NCI-H2029 (cell line): ENCODE measurements around the gene CCDC150.
"Not testable (repeated sequence)": the region's sequence is repeated elsewhere in the genome, so short reads cannot be mapped to it uniquely, and the experiment has no call there.

Experiments used
- DNase-seq: peaks from one replicate; lab custom pipeline; 2025; lab: John Stamatoyannopoulos, UW

The CCDC150 gene

DNA sequence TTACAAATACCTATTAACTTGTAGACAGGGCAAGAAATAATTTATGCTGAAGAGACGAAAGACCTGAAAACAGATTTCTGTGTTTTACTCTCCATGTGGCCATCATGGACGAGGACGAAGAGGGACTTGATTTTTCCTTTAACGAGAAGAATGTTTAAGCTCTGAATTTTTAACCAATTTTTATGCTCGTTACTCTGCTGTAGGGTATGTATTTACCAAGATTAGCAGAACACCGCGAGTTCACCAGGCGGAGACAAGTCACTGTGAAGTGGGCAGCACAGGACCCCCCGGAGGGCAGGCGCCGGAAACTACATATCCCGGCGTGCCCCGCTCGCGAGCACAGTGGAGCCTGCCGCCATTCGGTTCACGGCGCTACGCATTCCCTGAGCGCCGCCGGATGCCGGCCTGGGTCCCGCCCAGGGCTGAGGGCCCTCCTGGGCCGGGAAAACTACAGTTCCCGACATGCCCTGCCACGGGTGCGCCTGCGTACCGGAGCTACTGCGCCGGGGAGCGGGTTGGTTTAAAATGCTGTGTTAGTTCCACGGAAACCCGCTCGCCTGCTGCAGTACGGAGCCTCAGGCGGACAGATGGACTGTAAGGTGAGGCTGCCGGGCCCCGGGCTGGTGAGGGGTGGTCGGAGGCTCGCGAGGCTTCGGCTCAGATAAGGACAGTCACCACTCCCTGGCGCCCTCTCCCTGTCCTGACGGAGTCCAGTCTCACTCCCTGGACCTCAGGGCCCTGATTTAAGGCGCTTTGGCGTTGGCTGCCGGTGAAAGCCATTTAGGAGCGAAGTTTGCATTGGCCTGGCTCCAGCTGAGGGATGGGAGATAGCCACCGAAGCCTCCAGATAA lies at the start of gene CCDC150:
TSS of gene CCDC150 (plus strand) at position 536 of the 851 bp plus-strand sequence. CDS start at position 588, 52 bp downstream.
- DNase-seq = peak; percentile 90

DNA sequence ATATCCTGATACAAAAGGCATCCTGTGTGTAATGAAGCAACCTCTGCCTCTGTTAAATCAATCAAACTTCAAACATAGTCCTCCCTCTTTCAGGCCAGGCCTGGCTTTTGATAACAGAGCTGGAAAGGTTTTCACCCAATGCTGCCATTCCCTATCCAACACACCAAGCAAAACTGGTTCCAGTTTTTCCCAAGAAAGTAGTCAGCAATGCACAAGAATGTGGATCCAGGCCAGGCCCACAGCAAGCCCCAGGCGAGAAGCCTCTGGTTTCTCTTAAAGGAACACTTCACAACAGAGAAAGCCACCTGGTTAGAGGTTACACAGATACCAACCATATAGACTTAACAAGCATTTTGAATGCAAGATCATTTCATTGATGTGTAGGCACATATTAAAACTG lies 49.2 kb upstream of the CCDC150 start:
- no peak for DNase-seq

DNA sequence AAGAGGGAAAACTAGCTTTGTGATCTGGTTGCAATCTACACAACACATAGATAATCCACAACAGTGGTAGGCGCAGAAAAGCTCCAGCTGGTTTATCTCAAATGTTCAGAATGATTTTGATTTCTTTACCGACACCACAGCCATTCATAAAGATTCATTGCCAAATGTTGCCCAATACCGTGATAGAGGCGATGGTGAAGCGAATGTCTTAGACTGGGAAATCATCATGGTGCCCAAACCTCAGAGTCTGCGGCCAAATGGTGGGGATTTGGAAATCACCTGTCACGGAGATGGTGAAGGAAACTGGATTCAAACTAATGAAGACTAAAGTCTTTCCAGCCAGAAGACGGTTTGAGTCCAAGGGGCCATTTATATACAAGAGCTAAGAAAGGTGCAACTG lies 48.5 kb upstream of the CCDC150 start:
- no peak for DNase-seq

DNA sequence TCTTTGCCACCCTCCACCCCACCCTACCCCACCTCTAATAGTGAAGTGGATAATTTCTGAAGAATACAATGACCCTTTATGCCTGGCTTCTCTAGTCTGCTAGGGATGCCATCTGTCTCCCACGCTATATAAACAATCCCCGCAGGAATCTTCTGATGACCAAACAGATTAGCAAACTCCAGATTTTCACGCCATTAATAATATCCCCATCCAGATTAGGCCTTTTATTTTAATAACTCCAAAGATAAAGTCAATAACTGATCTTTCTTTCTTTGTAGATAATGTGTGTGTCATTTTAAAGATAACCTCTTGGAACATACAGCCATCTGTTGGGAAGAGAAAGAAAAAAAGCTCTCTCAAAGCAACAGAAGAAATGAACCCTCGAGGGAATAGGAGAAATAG lies 47.9 kb upstream of the CCDC150 start:
- DNase-seq = no peak

DNA sequence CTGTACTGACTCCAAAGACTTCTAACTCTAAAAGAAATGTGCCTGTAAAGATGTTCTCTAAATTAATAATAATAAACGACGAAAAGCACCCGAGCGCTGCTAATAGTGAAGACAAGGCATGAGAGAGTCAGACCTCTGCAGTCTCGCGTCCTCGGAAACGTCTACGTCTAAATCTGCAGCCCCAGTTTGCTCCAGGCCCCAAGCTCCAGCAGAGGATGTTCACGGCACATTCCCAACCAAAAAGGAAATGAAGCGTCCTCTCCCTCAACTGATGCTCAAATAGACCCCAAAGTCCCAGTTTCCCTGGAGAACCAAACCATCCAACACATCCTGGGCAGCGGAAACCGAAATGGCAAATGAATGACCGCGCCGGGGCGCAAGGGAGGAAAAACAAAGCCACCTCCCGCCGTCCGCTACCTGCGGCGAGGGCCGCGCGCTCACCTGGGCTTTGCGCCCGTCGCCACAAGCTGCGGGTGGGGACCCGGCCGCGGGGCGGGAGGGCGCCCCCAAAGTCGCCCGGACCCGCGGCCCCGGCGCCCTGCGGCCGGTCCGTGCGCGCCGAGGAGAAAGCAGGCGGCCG lies 47.1 kb upstream of the CCDC150 start:
- DNase-seq = no peak

DNA sequence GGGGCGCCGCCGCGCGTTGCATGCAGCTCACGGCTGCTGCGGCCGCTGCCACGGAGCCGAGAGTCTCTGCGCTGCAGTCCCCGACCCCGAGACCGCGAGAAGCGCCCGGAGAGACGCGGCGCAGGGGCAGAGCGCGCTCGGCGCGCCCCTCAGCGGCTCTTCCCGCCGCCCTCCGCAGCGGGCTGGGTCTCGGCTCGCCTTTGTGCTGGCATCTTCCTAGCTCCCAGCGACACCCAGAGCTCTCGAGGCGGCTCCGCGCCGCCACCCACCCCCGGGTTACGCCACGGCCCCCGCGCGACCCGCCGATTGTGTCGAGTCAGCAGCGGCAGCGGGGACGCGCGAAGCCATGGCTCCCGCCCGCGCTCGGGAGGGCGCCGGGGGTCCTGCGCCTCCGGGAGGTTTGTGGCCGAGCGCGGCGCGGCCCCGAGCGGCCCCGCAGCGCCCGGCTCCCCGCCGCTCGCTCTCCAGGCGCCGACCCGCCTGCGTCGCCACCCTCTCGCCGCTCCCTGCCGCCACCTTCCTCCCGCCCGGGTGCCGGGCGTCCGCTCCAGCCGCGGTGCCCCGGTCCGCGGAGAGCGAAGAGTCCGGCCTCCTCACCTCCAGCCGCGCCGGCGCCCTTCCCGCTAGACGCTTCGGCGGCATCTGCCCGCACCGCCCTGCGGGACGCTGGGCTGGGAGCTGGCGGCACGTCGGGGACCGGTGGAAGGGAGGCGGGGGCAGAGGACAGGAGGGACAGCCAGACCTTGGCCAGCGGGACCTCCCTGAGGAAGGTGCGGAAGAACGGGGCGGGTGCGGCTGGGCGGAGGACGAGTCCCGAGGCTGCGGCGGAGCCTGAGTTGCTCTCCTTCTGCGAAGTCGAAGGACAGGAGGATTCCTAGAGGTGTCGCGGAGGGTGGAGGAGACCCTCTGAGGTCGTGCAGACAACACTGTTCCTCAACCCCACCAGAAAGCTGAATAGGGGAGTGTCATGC lies 46.3 kb upstream of the CCDC150 start, which contains the start of gene HECW2:
TSS of gene HECW2 (minus strand) at position 644 of the 971 bp plus-strand sequence.
- peak; percentile 10 for DNase-seq

DNA sequence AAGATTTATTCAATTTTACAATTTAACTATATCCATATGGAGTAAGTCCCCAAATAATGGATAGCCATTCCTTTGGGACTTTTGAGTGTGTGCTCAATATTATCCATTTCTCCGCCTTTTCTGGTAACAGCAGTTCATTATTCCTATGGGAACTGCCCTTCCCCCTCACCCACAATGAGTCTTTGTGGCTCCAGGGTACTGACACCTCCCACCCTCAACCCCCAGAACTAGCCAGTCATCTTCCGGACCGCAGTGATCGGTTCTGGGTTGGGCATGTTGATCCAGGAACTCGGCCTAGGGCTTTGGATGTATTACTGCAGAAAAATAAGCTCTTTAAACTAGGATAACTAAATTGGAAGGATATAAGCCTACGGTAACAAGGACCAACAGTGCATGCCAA lies 45.4 kb upstream of the CCDC150 start:
- no peak for DNase-seq

DNA sequence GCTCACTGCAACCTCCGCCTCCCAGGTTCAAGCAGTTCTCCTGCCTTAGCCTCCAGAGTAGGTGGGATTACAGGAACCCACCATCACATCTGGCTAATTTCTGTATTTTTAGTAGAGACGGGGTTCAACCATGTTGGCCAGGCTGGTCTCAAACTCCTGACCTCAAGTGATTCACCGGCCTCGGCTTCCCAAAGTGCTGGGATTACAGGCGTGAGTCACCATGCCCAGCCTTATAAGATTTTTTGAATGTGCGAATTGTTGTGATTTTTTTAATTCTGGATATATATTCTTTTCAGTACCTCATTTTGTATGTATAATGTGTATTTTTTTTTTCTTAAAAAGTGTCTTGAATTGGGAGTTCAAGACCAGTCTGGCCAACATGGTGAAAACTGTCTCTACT lies 42.0 kb upstream of the CCDC150 start:
- DNase-seq = no peak

DNA sequence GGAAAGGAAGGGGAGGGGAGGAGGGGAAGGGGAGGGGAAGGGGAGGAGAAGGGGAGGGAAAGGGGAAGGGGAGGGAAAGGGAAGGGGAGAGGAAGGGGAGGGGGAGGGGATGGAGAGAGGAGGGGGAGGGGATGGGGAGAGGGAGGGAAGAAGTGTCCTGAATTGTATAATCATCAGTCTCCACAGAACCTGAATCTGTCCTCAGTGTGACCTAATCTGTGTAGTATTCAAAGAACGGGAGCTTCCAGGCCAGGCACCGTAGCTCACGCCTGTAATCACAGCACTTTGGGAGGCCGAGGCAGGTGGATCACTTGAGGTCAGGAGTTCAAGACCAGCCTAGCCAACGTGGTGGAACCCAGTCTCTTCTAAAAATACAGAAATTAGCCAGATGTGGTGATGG lies 41.1 kb upstream of the CCDC150 start:
- no peak for DNase-seq

DNA sequence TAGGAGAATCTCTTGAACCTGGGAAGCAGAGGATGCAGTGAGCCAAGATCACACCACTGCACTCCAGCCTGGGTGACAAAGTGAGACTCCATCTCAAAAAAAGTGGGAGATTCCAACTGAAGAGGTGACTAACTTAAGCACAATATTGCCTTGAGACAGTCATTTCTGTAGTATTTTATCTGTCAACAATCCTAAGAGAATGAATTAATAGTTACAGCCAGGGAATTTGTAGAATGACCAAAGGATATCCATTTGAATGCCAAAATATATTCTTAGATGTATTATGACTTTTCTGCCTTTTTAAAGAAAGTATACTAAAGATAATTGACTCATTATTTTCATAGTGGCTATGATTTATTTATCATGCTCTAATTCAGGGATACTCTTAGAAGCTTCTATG lies 40.7 kb upstream of the CCDC150 start:
- no peak for DNase-seq

DNA sequence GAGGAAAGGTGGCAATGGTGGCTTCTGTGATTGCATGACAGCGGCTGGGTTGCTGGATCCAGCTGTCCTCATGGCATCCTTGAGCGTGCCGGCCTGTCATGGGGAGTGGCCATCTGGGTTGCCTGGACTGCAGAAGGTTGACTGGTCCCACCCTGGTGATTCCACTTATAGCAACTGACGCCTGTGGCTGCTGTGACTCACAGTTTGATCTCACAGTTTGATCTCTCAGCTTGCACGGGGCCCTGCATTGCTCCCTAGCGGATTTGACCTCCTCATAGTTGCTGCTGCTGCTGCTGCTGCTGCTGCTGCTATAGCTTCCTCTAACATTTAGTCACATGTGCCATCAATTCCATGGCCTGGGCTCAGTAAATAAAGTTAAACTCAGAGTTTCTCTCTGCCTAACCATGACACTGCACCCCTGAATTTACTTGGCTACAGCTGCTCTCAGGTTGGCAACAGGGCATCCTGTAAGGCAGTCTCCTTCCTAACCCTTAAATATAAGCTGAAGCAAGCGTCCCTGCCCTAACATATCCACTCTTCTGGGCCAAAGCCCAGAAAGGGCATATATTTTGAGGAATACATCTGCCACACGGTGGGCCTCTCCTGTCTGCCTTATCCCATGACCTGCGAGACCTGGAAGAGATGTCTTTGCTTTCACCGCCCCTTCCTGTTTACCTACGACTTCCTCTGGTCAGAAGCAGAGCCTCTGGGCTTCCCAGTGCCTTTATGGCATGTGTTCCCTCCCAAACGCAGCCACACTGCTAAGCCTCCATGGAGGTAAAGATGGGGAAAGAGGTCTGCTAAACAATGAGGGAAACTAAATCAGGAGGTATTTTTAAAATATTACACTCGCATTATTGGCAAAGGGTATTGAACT lies 37.8 kb upstream of the CCDC150 start:
- no peak for DNase-seq

DNA sequence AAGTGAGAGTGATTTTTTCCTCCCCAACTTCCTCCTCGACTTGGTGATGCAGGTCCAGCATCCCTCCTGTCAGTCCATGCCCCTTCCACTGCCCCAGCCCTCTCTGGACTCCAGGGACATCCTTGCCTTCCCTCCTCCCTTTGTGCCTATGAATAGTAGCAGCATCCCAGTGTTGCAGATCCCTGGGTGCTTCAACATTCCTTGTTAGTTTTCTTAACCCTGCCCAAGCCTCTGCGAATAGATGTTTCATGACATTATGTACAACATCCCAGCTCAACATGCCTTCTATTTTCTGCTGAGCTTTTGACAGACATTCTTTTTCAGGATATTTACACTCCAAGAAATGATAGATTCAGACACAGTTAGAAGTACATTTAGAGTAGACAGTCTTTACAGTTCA lies 35.3 kb upstream of the CCDC150 start:
- no peak for DNase-seq

DNA sequence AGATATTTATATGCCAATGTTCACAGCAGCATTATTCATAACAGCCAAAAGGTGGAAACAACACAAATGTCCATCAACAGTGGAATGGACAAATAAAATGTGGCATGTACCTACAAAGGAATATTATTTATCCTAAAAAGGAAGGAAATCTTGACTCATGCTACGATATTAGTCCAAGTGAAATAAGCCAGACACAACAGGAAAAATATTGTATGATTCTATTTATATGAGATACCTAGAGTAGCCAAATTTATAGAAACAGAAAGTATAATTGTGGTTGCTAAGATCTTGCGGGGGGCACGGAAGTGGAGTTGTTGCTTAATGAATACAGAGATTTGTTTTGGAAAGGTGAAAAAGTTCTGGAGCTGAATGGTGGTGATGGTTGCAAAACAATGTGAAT lies 33.0 kb upstream of the CCDC150 start:
- DNase-seq = no peak

DNA sequence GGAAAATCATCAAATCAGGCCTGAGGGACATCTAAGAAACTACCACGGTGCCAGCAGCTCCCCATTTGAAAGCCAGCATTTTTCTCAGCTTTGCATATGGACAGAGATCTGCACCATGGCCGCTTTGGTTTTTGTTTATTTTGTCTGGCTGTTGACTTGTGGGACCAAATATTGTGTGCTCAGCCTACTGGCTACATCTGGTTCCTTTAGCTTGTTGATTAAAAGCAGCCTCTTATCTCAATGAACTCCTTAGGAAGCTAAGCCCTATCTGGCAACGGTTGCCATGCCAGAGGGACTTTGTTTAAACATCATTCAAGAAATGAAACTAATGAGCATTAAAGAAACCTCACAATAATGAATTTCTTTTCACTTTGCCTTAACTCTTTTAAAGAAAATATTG lies 32.4 kb upstream of the CCDC150 start:
- peak; percentile 81 for DNase-seq

DNA sequence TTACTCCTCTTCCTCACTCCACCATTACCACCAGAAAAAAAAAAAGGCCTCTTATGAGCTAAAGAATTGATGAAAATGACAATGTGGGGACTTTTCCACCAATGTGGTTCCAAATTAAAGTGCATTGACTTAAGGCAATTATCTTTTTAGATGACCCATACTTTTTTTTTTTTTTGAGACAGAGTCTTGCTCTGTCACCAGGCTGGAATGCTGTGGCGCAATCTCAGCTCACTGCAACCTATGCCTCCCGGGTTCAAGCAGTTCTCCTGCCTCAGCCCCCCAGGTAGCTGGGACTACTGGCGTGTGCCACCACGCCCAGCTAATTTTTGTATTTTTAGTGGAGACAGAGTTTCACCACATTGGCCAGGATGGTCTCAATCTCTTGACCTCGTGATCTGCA lies 31.6 kb upstream of the CCDC150 start:
- DNase-seq = not testable (repeated sequence)

DNA sequence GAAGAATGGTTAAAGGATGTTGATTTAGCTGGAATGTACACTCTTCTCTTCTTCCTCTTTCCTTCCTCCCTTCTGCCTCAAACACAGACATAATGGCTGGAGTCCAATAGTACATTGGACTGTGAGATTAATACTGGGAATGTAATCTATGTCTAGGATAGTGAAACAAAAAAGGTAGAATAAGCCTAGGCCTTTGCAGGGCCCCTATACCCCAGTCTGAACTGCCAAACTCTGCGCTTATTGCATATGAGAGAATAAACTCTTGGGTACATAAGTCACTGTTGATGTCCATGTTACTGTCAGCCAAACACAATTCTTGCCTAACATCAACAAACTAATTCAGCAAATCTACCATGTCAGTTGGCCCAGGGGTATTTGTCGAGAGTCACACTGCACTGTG lies 29.7 kb upstream of the CCDC150 start:
- DNase-seq = no peak

DNA sequence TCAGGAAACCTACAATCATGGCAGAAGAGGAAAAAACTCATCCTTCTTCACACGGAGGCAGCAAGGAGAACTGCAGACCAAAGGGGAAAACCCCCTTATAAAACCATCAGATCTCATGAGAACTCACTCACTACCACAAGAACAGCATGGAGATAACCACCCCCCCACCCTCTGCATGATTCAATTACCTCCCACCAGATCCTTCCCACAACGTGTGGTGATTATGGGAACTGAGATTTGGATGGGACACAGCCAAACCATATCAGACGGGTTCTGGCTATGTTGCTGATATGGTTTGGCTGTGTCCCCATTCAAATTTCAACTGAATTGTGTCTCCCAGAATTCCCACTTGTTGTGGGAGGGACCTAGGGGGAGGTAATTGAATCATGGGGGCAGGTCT lies 28.7 kb upstream of the CCDC150 start:
- no peak for DNase-seq

DNA sequence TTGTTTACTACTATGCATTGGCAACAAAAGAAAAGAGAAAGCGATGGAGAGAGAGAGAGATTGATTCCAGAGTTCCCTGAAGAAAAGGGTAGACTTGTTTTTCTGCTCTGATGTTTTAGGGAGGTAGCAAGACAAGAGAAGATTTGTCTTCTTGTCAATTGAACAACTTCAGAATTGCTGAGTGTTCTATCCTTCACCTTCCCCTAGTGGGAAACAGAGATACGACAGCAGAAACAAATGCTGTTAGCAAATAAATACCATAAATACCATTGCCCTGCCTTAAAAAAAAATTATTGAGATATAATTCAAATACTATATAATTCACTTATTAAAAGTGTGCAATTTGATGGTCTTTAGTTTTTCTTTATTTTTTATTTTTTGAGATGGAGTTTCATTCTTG lies 26.2 kb upstream of the CCDC150 start:
- no peak for DNase-seq

DNA sequence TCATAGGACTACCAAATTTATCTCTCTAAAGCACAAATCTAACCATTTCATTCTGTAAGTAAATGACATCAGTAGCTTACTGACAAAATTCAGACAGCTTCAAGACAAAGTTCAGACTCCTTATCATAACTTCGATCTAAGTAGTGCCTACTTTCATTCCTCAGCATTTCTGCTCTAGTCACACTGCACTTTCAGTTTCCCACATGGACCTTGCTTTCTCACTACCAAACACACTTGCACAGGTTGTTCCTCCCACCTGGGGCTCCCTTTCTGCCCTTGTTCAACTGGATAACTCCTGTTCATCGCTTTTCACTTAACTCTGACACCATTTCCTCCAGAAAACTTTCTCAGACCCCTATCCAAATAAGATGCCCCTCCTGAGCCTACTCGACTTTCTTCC lies 22.1 kb upstream of the CCDC150 start:
- DNase-seq = no peak

DNA sequence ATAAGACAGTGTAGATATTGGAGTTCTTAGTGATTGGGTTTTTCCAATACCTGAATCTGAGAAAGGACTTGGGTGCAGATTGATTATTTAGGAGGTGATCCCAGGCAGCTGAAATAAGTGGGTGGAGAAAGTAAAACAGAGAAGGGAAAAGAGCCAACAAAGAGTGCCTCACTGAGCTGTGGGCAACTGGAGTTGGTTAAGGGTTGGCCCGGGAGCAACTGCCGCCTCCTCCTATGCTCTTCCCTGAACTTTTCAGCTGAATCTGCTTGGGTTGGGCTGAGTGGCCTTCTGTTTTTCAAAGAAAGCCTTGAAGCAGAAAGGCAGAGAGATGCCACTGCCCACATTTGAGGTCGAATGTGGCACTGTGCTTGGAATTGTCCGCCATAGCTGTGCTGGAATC lies 20.9 kb upstream of the CCDC150 start:
- DNase-seq = no peak

DNA sequence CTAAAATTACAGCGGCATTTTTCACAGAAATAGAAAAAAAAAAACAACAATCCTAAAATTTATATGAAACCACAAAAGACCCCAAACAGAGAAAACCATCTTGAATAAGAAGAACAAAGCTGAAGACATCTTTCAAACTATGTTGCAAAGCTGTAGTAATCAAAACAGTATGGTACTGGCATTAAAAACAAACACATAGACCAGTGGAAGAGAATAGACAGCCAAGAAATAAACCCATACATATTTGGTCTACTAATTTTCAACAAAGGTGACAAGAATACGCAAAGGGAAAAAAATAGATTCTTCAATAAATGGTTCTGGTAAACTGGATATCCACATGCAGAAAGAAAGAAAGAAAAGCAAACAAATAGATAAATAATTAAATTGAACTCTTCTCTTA lies 9.0 kb upstream of the CCDC150 start:
- DNase-seq = no peak

DNA sequence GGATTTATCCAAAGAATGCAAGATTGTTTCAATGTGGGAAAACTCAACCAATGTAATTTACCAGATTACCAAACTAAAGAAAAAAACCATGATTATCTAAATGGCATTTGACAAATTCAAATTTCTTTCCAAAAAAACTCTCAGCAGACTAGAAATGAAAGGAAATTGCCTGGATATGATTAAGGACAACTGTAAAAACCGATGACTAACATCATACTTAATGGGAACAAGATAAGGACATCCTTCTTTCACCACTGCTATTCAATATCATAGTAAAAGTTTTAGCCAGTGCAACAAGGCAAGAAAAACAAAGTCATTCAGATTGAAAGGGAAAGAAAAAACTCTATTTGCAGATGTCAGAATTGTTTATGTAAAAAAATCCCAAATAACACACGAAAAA lies 4.4 kb upstream of the CCDC150 start:
- DNase-seq = no peak
